DND-41 (cell line): ENCODE results near the gene JCAD.

Experiments used
- CTCF ChIP-seq: IDR thresholded peaks from 2 replicates; pipeline ENCODE4 v1.5.1; 2012; ENCODE audit warnings: borderline replicate concordance, low read length, moderate library complexity, mild to moderate bottlenecking; ENCODE audit not compliant: poor library complexity, severe bottlenecking; ENCODE audit errors: extremely low read depth
- EZH2 ChIP-seq: IDR thresholded peaks from 3 replicates; pipeline ENCODE4 v1.6.1; 2012; ENCODE audit warnings: borderline replicate concordance, low read depth, mild to moderate bottlenecking, moderate library complexity, low read length, inconsistent platforms; ENCODE audit not compliant: severe bottlenecking

GRCh38 chr10:29970012-29970396, 89.4 kb downstream of the JCAD start:
- no peak for TF ChIP-seq EZH2
- no peak for TF ChIP-seq CTCF
